ENCODE results near the gene TUBB.

DNA sequence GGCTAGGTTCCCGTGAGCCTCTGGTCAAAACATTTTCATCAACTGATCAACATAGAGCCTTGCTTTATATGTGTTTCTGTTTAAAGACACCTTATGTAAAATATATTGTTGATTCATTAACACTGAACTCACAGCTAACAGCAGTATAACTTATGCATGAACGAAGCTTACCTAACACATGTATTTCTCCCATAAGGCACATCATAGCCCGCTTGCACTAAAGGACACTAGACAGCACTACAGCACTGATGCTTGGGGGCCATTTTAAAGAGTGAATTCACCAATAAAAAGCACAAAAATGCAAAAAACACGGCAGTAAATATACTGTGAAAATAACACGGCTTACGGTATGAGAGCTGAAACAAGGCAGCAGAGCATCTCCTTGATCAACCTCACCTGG is 18.4 kb downstream of the TUBB start:
- TF ChIP-seq CTCF (IDR thresholded peaks at IDR 0.05) (no peak), POLR2A (IDR thresholded peaks at IDR 0.05) (no peak)

Measured in body of pancreas (tissue), 4 donors.